Gastroesophageal sphincter (tissue), 3 donors: ENCODE data around the gene PARD6G.

Source experiments
- CTCF ChIP-seq, 4 experiments: fragments of 200-600 bp in 2 of 4; fragments of 450-650 bp in 2 of 4; sonication (generic) in 1 of 4; IDR thresholded peaks; one replicate each; pipeline ENCODE4 v1.5.1; 2017 to 2019; ENCODE audit warnings: antibody characterized with exemption in 4 of 4, mild to moderate bottlenecking in 2 of 4, moderate library complexity in 2 of 4
- EP300 ChIP-seq: sonication (generic); formaldehyde crosslinking; IDR thresholded peaks from one replicate; pipeline ENCODE4 v1.6.1; 2017; ENCODE audit warnings: antibody characterized with exemption, mild to moderate bottlenecking
- POLR2AphosphoS5 ChIP-seq: sonication (generic); formaldehyde crosslinking; IDR thresholded peaks from one replicate; pipeline ENCODE4 v1.6.1; 2017; ENCODE audit warnings: antibody characterized with exemption

GRCh38 chr18:80129672-80130367, 117.5 kb downstream of the PARD6G start:
- TF ChIP-seq CTCF (IDR thresholded peaks at IDR 0.05) (no peak), EP300 (no peak), POLR2AphosphoS5 (no peak)
